ENCODE measurements around the gene AOPEP.

Gene AOPEP

DNA sequence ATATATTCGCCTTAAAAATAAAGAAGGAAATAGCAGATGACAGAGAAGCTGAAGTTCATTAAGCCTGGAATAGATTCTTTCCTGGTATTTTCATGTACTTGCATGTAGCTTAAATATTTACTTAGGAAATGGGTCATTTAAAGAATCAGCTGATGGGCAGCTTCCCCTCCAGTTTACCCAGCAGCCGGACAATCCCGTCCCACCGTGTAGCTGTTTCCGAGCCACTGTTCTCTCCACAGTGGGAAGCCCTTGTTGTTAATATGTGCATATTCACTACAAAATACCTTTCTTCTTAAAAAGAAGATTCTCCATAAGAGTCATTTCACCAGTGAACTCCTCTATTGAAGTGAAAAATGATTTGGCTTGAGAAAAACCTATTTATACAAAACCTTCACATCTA, 404.0 kb downstream of the AOPEP start:
- no peak for DNase-seq

DNA sequence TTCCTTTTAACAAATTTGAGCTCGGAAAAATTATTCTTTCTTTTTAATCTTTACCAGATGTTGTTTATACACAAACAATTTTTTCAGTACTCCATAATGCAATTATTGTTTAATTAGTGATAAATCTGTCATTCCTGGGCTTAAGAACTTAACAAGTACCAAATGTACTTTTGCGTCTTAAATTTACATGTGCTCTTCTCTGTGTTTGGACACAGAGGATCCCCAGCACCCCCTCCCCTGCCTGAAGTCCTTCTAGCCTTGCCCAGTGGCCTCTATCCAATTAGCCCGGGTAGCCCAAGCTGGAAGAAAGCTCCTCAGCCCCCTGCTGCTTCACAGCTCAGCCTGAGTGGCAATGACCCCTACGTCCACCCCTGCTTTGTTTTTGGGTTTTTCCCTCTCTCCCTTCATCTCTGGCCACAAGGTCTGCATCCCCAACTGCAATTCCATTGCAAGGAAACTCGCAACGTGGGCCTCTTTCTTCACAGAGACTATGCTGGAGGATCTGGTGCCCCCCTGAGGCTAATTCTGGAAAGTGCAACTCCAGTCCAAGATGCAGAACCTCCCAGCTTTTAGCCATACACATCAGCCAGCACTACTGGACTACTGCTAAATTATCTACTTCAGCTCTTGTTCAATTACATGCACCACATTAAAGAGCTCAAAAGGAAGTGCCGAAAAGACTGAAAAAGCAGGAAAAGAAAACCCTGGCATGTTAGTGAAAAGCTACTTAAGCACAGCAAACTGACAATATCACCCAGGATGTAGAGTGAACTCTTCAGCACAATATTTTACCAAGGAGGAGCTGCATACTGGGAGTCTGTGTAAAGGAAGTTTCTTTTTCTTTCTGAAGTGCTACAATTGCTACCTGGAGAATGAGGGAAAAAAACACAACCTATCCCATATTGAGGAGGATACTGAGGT, 404.8 kb downstream of the AOPEP start:
- DNase-seq: no peak

DNA sequence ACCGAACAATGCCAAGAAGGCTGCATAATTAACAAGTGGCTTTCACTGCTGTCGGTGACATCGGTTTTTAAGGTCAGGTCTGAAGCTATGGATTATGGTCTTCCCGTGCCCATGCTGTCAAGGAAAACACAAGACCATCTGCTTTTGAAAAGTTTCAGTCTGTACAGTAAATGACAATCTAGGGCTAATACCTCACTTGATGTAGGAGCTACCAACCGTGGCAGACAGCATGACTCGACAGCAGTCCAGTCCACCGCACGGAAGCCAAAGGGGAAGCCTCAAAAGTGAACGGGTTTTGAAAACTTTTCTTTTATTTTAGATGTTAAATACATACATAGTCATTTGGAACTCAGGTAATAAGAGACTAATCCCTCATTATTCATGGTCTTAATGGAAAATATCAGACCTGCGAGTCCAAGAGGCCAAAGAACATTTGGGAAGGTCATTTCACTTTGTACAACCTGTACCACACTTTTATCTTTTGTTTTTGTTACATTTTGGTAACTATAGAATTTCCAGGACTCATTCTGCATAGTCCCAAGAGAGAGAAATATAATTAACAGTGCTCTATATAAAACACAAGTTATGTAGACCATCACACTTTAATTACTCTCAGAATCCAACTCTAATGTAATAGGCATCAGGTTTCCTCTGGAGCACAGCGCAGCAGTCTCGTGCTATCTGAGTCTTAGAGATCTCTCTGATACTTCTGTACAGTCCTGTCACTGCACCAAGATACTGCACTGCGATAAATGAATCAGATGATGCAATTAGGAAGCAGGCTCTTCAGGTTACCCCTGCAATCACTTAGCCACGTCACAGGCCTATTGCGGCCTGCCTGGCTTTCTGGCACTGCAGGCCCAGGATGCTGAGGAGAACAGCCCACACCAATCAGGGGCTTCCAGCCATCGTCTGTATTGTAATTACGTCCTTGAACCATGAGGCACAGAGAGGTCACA, 406.1 kb downstream of the AOPEP start:
- DNase-seq: no peak

DNA sequence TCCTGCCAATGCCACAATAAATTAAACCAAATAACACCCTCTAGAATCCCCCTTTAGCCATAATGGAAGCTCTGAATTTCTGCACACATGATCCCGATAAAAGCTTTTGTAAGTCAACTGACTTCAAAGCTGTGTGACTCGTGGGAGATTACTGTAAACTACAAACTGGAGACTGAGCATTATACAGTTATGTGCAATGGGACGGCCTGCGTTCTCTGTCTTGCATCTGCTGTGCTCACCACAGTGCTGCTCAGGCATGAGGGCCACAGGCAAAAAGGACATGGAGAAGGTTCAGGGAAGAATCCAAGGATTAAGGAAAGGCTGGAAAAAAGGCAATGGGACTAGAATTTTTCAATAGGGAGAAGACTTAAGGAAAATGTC, 406.8 kb downstream of the AOPEP start:
- no peak for DNase-seq

DNA sequence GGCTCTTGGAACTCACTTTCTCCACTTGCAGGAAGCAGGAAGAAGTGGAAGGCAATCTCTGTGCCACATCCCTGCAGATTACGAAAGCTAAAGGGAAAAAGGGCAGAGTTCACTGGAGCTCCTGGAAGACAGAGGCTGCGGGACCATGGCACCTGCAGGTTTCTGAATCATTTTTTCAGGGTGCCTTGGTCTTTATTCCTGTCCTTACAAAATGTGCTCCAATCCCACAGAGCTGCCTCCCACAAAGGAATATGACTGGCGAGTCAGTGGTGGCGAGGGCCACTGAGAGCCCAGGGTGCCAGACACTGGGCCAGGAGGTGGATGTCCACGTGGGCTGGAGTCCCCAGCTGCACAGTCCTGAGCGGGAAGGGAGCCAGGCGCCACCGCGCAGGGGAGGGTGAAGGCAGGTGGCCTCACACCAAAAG, 408.0 kb downstream of the AOPEP start:
- no peak for DNase-seq

DNA sequence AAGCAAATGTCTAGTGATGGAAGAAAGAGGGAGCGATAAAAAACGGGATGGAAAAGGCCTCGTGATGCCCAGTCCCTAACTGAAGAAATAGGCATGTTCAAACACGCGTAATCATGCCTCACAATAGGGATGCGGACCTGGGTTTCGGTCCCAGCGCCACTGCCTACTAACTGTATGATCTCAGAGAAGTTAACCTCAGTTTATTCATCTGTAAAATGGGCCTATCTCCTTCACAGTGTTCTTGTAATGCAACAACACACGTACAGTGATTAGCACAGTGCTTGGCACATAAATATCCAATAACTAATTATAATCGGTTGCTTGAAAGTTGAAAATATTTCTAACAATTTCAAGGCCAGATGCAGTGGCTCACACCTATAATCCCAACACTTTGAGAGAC, 409.3 kb downstream of the AOPEP start:
- DNase-seq: no peak
